GM12878 (cell line): ENCODE measurements around the gene COA1. TPM values are rescaled to one million over a fixed set of nuclear protein-coding genes. Genes with fewer than 3 reads are reported as not detected.

ENCODE experiments used
- ATAC-seq: fragments of 200-7000 bp; cut with Tn5 transposase; 3 replicates; pipeline ENCODE4 v1.9.1; 2020; ENCODE audit warnings: mild to moderate bottlenecking, moderate library complexity
- BruUV-seq: library from RNA; stranded (reverse); fragments of 400-500 nt; replicated peaks from 2 replicates; lab custom pipeline; 2021; lab: Mats Ljungman, UMichigan
- CTCF ChIA-PET: fragments of 300-600 bp; sonication (Branson Sonifier 250); formaldehyde crosslinking; extraction: SDS; loops from one replicate; lab custom pipeline; 2021; ENCODE audit warnings: inconsistent platforms; lab: Yijun Ruan, JAX
- POLR2A ChIA-PET: fragments of 350-600 bp; formaldehyde crosslinking; extraction: SDS; loops from one replicate; lab custom pipeline; 2021; ENCODE audit warnings: inconsistent platforms; lab: Charles Lee
- RAD21 ChIA-PET: fragments of 300-600 bp; sonication (Branson Sonifier 250); formaldehyde crosslinking; loops from one replicate; lab custom pipeline; 2023; ENCODE audit warnings: antibody characterized with exemption; ENCODE audit not compliant: unreplicated experiment; lab: Charles Lee
- SMC1A ChIA-PET: fragments of 300-600 bp; sonication (Branson Sonifier 250); formaldehyde crosslinking; loops from one replicate; lab custom pipeline; 2023; ENCODE audit not compliant: unreplicated experiment, uncharacterized antibody; lab: Charles Lee
- DNase-seq: peaks from one replicate; pipeline ENCODE4 v3.0.0-alpha.2; 2011; ENCODE audit warnings: low read depth, low spot score
- FAIRE-seq: peaks from 3 replicates; lab custom pipeline; 2011; peaks lifted over from hg19 to GRCh38; lab: Jason Lieb, UNC
- H2AFZ ChIP-seq: 2 replicates; pipeline ENCODE4 v1.6.0; 2011; ENCODE audit warnings: low read depth, low read length, control low read depth; ENCODE audit not compliant: control insufficient read depth
- H3K27ac ChIP-seq: 2 replicates; pipeline ENCODE4 v1.5.1; 2011; ENCODE audit warnings: control low read depth; ENCODE audit not compliant: control insufficient read depth, insufficient read depth
- H3K27me3 ChIP-seq, 2 experiments: replicated peaks in 1 of 2; 2 replicates each; pipeline versions ENCODE4 v1.6.0 to v1.6.1; 2011; ENCODE audit warnings: low read length in 1 of 2; ENCODE audit not compliant: control insufficient read depth in 2 of 2, insufficient read depth in 2 of 2
- H3K36me3 ChIP-seq, 2 experiments: 2 replicates each; pipeline ENCODE4 v1.5.1; 2011; ENCODE audit warnings: low read length in 1 of 2; ENCODE audit not compliant: control insufficient read depth in 2 of 2, insufficient read depth in 2 of 2
- H3K4me1 ChIP-seq: 2 replicates; pipeline ENCODE4 v1.6.1; 2011; ENCODE audit warnings: mild to moderate bottlenecking, low read length, moderate library complexity, mixed read lengths; ENCODE audit not compliant: control insufficient read depth, insufficient read depth
- H3K4me2 ChIP-seq: 2 replicates; pipeline ENCODE4 v1.6.0; 2011; ENCODE audit warnings: control low read depth; ENCODE audit not compliant: control insufficient read depth, insufficient read depth
- H3K4me3 ChIP-seq: fragments of 200-600 bp; sonication (generic); 2 replicates; pipeline ENCODE4 v1.5.1; 2016
- H3K79me2 ChIP-seq: 2 replicates; pipeline ENCODE4 v1.6.0; 2011; ENCODE audit warnings: low read length; ENCODE audit not compliant: control insufficient read depth, insufficient read depth
- H3K9ac ChIP-seq: 2 replicates; pipeline ENCODE4 v1.8.0; 2011; ENCODE audit warnings: low read length, control low read depth, mixed read lengths; ENCODE audit not compliant: control insufficient read depth, insufficient read depth
- H3K9me3 ChIP-seq: replicated peaks from 3 replicates; pipeline ENCODE4 v1.5.1; 2011; ENCODE audit warnings: mild to moderate bottlenecking, low read length; ENCODE audit not compliant: control insufficient read depth, insufficient read depth
- H4K20me1 ChIP-seq: 2 replicates; pipeline ENCODE4 v1.6.0; 2011; ENCODE audit not compliant: control insufficient read depth, insufficient read depth
- DPF2 ChIP-seq: fragments of 450-650 bp; IDR thresholded peaks from 2 replicates; pipeline ENCODE4 v1.6.1; 2017; ENCODE audit warnings: mild to moderate bottlenecking
- HCFC1 ChIP-seq: fragments of 150-350 bp; IDR thresholded peaks from 2 replicates; pipeline ENCODE4 v1.6.1; 2014; ENCODE audit warnings: low read length
- IKZF1 ChIP-seq: fragments of 450-650 bp; conservative IDR thresholded peaks from 2 replicates; pipeline ENCODE4 v1.6.1; 2017; ENCODE audit warnings: antibody characterized with exemption, mild to moderate bottlenecking
- IKZF2 ChIP-seq, 2 experiments: fragments of 450-650 bp; IDR thresholded peaks; 2 replicates each; pipeline ENCODE4 v1.6.1; 2017; ENCODE audit warnings: mild to moderate bottlenecking in 2 of 2, moderate library complexity in 2 of 2
- LARP7 ChIP-seq: fragments of 450-650 bp; IDR thresholded peaks from 2 replicates; pipeline ENCODE4 v1.6.1; 2017; ENCODE audit warnings: mild to moderate bottlenecking
- MEF2B ChIP-seq: fragments of 450-650 bp; IDR thresholded peaks from 2 replicates; pipeline ENCODE4 v1.6.1; 2018; ENCODE audit warnings: mild to moderate bottlenecking, moderate library complexity; ENCODE audit not compliant: partially characterized antibody, poor library complexity, severe bottlenecking
- MLLT1 ChIP-seq: fragments of 450-650 bp; IDR thresholded peaks from 2 replicates; pipeline ENCODE4 v1.6.1; 2016; ENCODE audit warnings: mild to moderate bottlenecking
- NFIC ChIP-seq: IDR thresholded peaks from 2 replicates; pipeline ENCODE4 v1.6.1; 2012; ENCODE audit warnings: low read depth, mild to moderate bottlenecking, inconsistent platforms, low read length, moderate library complexity
- NR2F1 ChIP-seq: fragments of 450-650 bp; conservative IDR thresholded peaks from 2 replicates; pipeline ENCODE4 v1.6.1; 2017; ENCODE audit warnings: mild to moderate bottlenecking
- RUNX3 ChIP-seq: IDR thresholded peaks from 2 replicates; pipeline ENCODE4 v1.6.1; 2012; ENCODE audit warnings: low read length, inconsistent platforms
- TAF1 ChIP-seq: IDR thresholded peaks from 2 replicates; pipeline ENCODE4 v1.6.1; 2011; ENCODE audit warnings: mild to moderate bottlenecking, low read depth, low read length, borderline replicate concordance
- USF1 ChIP-seq: IDR thresholded peaks from 2 replicates; pipeline ENCODE4 v1.6.1; 2011; ENCODE audit warnings: borderline replicate concordance, low read depth, mild to moderate bottlenecking, moderate library complexity, mixed read lengths, low read length; ENCODE audit not compliant: insufficient read depth; ENCODE audit errors: extremely low read length
- ZBTB4 ChIP-seq: fragments of 450-650 bp; formaldehyde crosslinking; IDR thresholded peaks from 2 replicates; pipeline ENCODE4 v1.4.0; 2022; ENCODE audit warnings: mild to moderate bottlenecking, moderate library complexity
- ZNF24 ChIP-seq: fragments of 450-650 bp; IDR thresholded peaks from 2 replicates; pipeline ENCODE4 v1.6.1; 2017; ENCODE audit warnings: antibody characterized with exemption, mild to moderate bottlenecking
- WGBS: methylation state at CpG from one replicate; pipeline ENCODE4 v1.1.6; 2016; ENCODE audit warnings: low lambda C conversion rate; ENCODE audit not compliant: insufficient replicate concordance, insufficient coverage; ENCODE audit errors: missing lambda C conversion rate; 5-methylcytosine and 5-hydroxymethylcytosine counted together
- in situ Hi-C: fragments of 300-500 bp; cut with MboI; formaldehyde crosslinking; loops from 9 replicates; pipeline ENCODE4 v1.14.3; 2018; ENCODE audit warnings: mixed read lengths
- intact Hi-C: fragments of 100-400 bp; cut with micrococcal nuclease; formaldehyde crosslinking; loops from one replicate; pipeline ENCODE4 v1.14.2; 2022; ENCODE audit not compliant: unreplicated experiment
- polyA plus RNA-seq, 11 experiments: library from polyadenylated mRNA; depleted of rRNA in 4 of 11; unstranded in 6 of 11; stranded (reverse) in 5 of 11; fragments of >200 nt; fragmentation: Nextera tagmentation in 4 of 11; fragmentation: Illumina TruSeq in 1 of 11; extraction: Ambion mirVana in 4 of 11; extraction: Trizol in 1 of 11; gene quantifications; 1 replicate in 1 of 11; 2 replicates in 10 of 11; pipeline versions ENCODE4 v1.2.1 to v1.2.3, GENCODE V29; 2011 to 2016; ENCODE audit warnings: inconsistent platforms in 2 of 11, missing spikeins in 2 of 11, low read depth in 1 of 11
- total RNA-seq, 4 experiments: library from RNA; depleted of rRNA in 3 of 4; stranded (reverse); fragments of >200 nt in 3 of 4; fragmentation: Illumina TruSeq in 1 of 4; extraction: Trizol in 1 of 4; gene quantifications; 2 replicates each; pipeline versions ENCODE4 v1.2.1 to v1.2.3, GENCODE V29; 2013 to 2021

Gene COA1
- total and polyA plus RNA-seq, 10 of the 15 experiments (the other 5 are each of a cell fraction or from before 2014, with no cell fraction given), result 83.1 to 258 (median 111) TPM

- H3K27ac ChIP-seq, result peak overlapping the region; percentile 40; the same call in 1 of the 2 replicates
- no peak overlapping the region for H3K4me3 ChIP-seq
- POLR2A ChIA-PET, result interaction anchor here (0.6 to 4.9 kb wide), 11 partner anchors 18 to 244 kb away, joined by 3 to 62 read pairs (median 5); partner anchors contain the start of gene STK17A
- DNase-seq, result no peak
- intact Hi-C loops, result loop anchor here (1.0 to 5.0 kb wide), 4 partner anchors 53 to 138 kb away; no protein-coding TSS in a partner anchor
- H4K20me1 ChIP-seq, result no peaks in the 10 kb centered on the region
- ATAC-seq, result peak; percentile 54
- H3K4me2 ChIP-seq, result peak overlapping the region; percentile 38; the same call in 1 of the 2 replicates
- H3K27me3 ChIP-seq, result no peaks in the 10 kb centered on the region
- in situ Hi-C loops, result loop anchor here (10.0 kb wide), 1 partner anchor 246 kb away; no protein-coding TSS in a partner anchor
- 6% methylated on average over 2 of the region's 2 CpGs for WGBS
- H3K36me3 ChIP-seq, result peaks cover 6 to 8% of the 10 kb centered on the region in 2 experiments
- no TSS peak for BruUV-seq
- RAD21 ChIA-PET, result interaction anchor here (0.6 to 6.8 kb wide), 46 partner anchors 9 to 760 kb away, joined by 3 to 516 read pairs (median 6); partner anchors contain the start of gene STK17A
- no peak overlapping the region for H3K9ac ChIP-seq
- SMC1A ChIA-PET, result interaction anchor here (0.7 to 6.8 kb wide), 50 partner anchors 9 to 777 kb away, joined by 3 to 307 read pairs (median 6); partner anchors contain the start of genes BLVRA, COA1 and STK17A
- peaks cover 69% of the 10 kb centered on the region for H3K79me2 ChIP-seq
- no peak for FAIRE-seq
- TF ChIP-seq HCFC1 (no peak), MEF2B (peak; percentile 46), TAF1 (no peak), USF1 (no peak), LARP7 (no peak), IKZF2 (IDR thresholded peaks at IDR 0.05) (peak in 1 of 2 experiments; percentile 57; a peak in 2 of 4 replicates), MLLT1 (no peak), NR2F1 (no peak), IKZF1 (peak; percentile 48), RUNX3 (peak; percentile 39), ZNF24 (peak; percentile 91), DPF2 (peak; percentile 42; the same call in 1 of the 2 replicates), ZBTB4 (CRISPR knock-in tag) (no peak), NFIC (peak; percentile 40; the same call in 1 of the 2 replicates)
- CTCF ChIA-PET, result interaction anchor here (0.7 to 6.3 kb wide), 53 partner anchors 14 to 1760 kb away, joined by 3 to 456 read pairs (median 5); partner anchors contain the start of genes COA1 and STK17A
- H2AFZ ChIP-seq, result no peak overlapping the region
- peaks cover 20% of the 10 kb centered on the region; the same call in 2 of the 3 replicates for H3K9me3 ChIP-seq
- H3K4me1 ChIP-seq, result peaks cover 43% of the 10 kb centered on the region
Measured at GRCh38 chr7:43700646-43701499, 28.4 kb downstream of the COA1 start.
